GM21717 (cell line): ENCODE data around the gene SPTLC3.
"Not testable (repeated sequence)": the region's sequence is repeated elsewhere in the genome, so short reads cannot be mapped to it uniquely, and the experiment has no call there.

ENCODE experiments used
- ATAC-seq: cut with Tn5 transposase; IDR thresholded peaks from one replicate; pipeline ENCODE4 v1.9.1; 2021; ENCODE audit warnings: mild to moderate bottlenecking, moderate library complexity; ENCODE audit not compliant: unreplicated experiment

The SPTLC3 gene

DNA sequence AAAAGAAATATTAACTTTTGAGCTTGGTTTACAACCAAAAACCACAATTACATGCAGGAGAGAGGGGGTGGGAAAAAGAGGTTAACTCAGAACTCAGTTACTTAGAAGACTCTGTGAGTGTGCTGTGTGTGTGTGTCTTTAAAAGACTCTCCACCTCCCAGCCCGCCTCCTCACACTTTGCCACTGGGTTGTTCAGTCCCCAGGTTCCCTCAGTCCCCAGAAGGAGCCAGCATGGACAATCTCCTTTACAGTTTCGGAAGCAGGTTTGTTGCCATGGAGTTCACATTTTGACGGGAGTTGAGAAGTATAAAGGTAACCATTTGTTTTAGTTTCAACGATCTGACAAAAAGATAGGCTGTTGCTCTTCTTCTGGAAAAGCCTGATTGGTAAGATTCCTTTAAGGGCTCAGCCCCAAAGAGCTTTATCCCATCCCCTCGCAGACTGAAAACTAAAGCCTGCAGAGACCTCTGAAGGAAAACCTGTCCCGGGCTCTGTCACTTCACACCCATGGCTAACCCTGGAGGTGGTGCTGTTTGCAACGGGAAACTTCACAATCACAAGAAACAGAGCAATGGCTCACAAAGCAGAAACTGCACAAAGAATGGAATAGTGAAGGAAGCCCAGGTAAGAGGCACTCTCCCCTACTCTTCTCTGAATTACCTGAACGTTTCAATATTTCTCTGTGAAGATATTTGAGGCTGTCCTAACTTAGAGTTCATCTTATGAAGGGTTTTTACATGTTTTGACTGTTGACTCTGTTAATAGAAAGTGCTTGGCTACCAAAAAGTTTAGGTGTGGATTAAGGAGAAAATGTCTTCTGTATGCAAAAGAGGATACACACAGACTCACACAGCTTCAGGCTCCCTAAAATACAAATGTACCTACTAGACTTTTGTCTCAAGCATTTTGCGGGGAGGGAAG lies at the start of gene SPTLC3:
TSS of gene SPTLC3 (plus strand) at position 212 of the 921 bp plus-strand sequence. CDS start at position 508, 296 bp downstream.
- peak; percentile 35 for ATAC-seq

DNA sequence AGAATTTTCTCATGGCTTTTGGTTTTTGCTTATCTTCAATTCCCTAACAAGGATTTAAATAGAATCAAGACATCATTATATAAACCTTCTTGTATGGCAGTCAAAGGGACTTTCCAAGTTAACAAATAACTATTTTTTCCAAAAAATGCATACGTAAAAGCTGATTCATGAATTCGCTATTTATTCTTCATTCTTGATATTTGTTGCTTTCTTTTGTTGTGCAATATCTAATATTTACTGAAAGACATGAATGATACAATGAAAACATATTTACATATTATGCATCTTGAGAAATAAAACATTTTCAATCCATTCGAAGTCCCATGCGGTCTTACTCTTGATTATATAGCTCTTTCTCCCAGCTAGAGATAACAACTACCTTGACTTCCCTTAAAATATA lies 47.0 kb upstream of the SPTLC3 start:
- ATAC-seq = no peak

DNA sequence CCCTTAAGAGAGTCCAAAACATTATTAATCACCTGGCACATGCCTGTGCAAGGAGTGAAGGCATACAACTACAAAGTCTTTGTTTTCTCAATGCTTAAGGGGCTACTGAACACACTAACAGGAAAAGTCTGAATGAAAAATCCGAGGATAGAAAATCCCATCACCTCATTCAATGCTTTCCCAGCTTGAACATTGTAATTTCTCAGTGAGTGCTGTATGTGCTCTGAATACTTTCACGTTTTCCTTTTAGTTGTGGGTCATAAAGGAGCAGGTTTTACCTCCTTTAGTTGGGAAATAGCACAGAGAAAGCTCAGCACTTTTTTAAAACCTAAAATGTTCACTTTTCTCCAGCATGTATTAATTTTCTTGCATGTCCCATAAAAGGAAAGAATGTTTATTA lies 45.9 kb upstream of the SPTLC3 start:
- no peak for ATAC-seq

DNA sequence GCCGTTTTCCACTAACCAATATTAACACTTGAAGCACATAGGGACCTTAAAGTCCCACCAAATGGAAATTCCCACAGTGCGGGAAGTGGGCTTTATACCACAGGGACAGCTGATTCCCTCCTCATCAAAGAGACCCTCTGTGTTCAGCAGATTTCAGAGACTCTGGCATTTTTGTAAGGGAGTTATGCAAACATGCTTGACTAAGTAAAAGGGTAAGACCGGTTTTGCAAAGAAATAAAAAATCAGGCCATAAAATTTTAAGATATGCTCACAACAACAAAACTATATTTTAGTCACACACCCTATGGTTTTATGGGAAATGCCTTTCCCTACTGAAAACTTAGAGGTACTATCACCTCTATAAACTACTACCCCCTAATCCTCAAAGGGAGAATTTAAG lies 45.4 kb upstream of the SPTLC3 start:
- ATAC-seq = no peak

DNA sequence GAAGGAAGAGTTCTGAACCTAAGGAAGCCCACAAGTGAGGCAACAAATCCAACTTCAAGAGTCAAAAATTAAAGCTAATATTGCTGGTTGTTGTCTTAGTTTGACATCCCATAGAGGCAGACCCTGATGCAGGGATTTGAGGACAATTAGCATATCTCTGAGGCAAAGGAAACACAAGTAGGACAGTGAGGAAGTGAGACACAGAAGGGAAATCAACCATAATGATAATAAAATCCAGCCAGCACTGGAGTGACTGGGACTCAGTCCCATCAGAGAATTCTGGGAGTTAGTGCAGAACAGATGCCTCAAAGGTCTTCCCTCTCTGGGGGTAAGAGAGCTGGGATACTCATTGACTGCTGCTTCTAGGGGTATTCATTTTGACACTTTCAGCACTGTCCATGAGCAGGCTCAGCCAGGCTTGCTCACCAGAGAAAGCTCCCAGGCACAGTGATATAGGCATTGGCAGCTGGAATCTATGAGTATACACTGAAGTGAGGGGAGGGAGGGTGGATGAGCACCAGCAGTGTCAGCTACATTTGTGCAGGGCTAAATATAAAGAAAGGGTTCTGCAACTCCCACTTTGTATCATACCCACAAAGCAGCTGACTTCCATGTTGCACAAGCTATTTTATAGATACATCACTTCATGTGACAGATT lies 43.4 kb upstream of the SPTLC3 start:
- no peak for ATAC-seq

DNA sequence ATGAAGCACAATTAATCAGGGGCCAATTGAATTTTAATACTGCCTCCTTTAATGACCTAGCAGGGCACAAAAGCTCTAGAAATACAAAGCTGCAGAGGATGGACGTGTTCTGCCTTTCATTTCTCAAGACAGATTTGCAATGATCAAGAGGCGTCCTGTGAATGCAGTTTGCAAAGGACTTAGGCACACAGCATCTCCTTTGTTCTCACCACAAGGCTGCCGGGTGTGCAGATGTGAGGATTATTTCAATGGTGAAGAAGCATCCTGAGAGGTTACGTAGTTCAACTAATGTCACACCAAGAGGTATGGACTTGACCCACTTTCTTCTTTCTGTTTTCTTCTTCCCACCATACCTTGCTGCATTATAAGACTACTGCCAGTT lies 42.9 kb upstream of the SPTLC3 start:
- no peak for ATAC-seq

DNA sequence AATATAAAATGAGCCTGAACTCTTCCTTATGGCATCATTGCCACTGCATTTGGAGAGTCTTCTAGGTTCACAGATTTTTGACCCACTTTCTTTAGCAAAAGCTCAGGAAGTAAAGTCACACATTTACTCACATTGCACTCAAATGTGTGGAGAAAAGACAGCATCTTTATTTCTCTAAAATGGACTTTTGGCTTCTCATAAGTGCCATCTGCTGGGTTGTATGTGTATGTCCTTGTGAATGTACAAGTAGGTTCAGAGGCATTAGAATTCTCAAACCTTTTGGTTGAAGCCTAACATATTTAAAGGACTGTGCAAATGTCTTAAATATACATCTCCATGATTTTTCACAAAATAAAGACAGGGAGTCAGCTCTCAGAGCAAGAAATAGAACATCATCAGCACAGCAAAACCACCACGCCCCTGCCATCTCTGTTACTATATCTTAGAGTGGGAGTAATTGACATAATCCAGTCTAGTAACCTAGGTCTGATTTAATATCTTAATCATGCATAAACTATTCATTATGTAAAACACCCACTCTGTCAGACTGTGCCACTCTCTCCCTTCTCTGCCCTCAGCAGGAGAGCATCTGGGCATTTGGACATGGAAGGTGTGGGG lies 42.2 kb upstream of the SPTLC3 start:
- no peak for ATAC-seq

DNA sequence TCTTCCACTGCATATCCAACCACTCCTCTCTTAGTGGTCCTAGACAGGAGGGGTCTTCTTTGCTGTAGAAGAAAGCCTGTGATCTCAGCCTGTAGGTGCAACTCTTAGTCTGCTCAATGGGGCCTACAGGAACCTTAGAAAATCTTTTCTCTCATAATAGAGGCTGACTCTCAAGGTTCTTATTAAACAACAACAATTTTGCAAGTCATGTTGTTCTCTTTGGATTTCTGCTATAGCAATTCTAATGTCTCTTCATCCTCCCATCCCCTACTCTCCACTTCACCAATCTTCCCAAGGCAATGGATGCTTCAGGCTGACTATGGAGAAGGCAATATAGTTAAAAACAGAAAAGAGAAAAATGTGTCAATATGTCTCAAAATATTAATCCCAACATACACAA lies 40.8 kb upstream of the SPTLC3 start:
- no peak for ATAC-seq

DNA sequence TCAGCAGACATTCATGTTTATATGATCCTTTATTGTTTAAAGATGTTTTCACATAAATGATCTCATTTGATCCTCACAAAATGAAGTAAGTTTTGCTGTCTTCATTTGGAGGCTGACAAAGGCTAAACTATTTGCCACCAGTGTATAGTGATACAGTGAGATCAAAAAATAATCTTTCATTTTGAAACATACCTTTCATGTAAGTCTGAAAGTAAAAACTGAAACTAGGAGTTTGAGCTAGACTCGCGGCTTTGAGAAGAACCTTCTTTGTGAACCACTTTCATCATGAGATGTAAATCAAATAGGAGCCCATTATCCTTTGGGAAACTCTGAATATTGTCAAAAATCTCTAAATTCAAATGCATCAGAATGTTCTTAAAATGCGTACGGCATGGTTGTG lies 40.3 kb upstream of the SPTLC3 start:
- no peak for ATAC-seq

DNA sequence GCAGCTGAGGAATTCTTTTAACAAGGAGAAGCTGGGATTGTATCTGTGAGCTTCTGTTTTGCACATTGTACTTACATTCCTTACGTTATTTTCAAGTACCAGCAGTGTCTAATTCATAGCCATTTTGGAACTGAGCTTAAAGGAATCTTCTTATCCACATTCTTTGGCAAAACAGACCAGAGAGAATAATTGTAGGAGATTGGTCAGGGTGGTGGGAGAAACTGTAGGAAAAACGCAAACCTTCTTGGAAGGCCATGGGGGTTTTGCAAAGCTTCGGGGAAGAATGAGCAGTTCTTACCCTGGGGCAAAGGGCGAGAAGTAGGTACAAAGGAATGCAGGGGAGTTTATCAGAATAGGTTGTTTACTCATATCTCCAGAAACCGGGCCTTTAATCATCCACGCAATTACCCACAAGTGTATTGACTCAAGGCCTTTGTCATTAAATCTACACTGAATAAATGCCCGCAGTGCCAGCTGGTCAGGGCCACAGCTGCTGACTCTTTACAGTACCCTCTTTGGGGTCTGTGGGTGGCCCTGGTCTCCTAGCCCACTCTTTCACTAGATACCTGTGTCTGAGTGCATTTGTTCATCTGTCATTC lies 39.6 kb upstream of the SPTLC3 start:
- ATAC-seq = no peak

DNA sequence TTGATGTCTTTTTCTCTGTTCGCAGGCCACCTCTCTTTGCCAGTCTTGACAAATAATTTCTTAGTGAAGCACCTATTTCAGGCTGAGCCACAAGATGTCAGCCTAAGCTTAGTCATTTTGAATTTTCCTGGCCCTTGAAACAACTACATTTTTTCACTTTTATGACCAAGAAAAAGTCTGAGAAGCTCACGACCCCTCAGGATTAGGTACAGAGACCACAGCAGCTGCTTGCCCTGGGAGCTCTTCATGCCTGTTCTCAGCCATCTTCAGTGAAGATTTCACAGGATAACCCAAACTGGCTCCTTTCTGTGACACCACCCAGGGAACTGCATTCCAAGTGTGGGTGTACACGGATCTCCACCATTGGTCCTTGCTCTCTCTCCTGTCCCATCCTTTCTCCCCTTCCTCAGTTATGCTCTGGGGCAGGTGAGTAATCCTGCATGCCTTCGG lies 38.4 kb upstream of the SPTLC3 start:
- no peak for ATAC-seq

DNA sequence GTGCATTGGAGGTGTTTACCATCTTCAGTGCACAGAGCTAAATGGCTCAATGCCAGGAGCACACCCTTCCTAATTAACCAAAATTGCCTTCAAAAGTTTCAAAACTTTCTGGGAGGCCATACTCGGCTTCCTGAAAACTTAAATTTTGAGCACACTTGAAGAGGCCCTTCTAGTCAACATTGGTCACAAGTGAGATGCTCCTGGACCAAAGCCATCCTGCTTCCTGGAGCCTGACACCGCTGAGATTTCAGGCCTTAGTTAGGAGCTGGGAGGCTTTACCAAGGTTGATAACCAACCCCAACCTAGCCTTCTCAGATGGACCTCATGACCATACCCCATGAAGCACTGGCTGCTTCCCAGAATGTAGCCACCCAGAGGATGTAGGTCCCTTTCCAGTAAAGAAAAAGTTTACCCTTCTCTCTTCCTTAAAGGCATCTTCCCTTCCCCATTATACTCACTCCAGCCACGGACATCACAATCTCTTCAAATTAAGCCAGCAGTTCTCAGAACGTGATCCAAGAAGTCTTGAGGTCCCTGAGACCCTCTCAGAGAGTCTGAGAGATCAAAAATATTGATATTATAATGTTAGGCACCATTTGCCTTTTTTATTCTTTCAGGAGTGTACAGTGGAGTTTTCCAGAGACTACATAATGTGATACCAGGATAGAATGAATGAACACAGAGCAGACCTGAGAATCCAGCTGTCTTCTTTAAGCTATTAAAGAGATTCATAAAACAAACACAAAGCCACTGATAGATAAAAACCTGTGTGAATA lies 32.8 kb upstream of the SPTLC3 start:
- ATAC-seq = no peak

DNA sequence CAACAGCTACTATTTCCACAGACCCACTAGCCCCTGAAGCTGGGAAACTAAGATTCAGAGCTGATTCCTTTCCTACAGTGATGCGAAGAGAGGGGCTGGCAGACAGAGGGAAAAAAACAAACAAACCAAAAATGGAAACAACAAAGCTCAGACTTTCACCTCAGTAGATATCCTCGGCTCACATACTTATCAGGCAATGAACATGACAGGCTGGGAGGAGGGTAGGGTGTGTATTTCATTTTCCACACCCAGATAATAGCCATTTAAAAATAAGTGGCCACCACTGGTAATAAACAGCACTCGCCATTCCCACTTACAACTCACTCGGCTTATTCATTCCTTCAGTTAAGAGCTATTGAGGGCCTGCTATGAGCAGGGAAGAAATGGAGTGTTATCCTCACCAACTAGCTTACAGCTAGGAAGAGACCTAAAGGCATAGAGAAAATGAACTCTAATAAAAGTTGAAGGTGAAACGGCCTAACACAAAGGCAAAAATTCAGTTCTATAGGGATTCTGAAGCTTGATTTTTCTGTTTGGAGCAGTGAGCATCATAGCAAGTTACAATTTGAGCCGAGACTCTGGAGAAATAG lies 32.0 kb upstream of the SPTLC3 start:
- ATAC-seq = no peak

DNA sequence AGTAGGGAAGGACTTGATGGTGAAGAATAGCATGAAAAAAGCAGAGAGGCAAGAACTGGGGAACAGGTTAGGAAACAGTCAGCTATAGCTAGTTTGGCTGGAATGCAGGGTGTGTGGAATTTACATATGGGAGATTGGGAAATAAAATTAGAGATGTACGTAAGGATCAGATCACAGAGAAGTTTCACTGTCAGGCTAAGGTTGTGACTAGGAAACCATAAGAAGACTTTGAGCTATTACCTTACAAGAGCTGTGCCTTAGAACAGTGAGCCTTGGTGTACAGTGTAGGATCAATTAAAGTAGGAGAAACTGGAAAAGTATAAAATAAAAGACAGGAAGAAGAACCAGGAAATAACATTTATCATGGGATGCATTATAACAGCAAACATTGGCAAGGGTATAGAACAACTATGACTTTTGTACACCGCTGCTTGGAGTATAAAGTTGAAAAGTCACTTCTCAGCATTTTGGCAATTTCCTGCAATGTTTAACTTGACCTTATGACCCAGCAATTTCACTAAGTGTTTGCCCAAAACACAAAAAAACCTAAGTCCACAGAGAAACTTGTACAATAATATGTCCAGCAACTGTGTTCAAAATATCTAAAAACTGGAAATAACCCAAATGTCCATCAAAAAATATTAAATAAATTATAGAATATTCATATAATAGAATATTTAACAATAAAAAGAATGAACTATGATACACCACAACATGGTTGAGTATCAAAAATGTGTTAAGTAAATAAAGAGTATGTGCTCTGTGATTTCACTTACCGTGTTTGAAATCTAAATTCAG lies 31.2 kb upstream of the SPTLC3 start:
- no peak for ATAC-seq

DNA sequence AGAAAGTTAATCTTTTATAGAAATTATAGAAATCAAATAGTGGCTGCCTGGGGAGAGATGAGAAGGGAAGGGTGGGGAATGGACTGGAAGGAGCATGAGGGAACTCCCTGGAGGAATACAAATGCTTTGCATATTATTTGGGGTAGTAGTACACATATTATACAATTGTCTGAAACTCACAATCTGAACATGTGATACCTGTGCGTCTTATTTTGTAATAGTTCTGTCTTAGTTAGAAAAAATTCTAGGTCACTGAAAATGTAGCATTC lies 30.7 kb upstream of the SPTLC3 start:
- ATAC-seq = no peak

DNA sequence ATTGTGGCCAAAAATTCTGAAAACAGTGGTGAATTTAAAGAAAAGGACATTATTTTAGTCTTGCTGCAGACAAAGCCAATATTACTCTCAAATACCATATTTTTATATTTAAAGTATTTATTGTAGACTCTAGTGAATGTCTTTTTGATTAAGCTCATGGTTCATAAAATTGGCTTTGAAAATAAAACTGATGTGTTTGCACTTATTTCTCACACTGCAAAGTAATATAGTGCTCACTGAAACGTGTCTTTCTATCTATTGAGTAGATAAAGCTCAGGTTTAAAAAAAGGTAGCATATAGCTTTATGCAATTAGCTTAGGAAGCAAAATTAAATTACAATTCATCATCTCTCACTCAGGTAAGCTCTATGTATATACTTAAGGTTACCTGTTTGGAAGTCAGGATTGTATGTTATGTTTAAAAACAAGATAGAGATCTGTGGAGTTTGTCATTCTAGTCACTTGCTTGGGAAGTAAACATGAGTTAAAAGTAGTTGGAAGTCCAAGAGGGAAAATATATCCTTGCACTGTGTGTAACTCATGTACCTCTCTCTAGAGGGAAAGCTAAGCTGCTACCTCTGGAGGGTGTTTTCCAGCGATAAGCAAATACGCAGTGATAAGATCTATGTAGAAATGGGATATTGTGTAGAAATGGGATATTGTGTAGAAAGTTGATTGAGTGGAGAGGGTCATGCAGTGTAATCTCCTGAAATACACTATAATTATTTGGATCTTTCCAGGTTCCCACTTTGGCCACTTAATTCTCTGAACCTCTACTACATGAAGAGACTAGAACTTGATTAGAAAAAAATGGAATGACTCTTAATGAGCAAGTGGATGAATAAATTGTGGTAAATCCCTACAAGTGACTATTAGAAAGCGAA lies 29.9 kb upstream of the SPTLC3 start:
- ATAC-seq = no peak

DNA sequence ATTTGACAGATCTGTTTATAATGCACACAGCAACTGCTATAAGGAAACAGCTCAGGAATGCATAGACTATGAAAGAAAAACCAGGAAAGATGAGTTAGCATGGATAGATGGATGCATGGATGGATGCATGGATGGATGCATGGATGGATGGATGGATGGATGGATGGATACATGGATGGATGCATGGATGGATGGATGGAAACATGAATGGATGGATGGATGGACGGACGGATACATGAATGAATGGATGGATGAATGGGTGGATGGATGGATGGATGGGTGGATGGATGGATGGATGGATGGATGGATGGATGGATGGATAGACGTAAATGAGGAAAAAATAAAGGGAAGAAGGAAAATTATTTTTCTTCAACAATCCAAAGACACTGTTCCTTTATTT lies 29.1 kb upstream of the SPTLC3 start:
- not testable (repeated sequence) for ATAC-seq

DNA sequence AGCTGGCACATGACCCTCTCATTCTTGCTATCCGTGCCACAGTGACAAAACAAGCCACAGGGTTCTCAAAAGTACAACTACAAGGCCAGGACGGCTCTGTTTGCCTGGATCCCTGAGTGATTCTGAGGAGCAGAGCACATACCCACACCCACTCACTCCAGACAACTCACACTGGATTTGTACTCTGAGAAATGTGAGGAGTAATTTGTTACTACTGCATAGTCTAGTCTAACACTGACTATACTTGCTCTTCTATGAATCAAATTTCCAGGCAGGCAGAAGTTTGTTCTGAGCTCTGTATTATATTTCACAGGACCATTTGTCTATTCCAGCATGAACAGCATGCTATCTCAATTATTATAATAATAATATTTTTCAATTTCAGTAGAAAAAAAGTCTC lies 26.7 kb upstream of the SPTLC3 start:
- ATAC-seq = no peak
